Hypothalamus (tissue), 51 donors: ENCODE measurements around the gene TNFAIP3.
A peak's percentile ranks its signal among the peaks of the same experiment; 100 is the strongest.

Experiments used
- DNase-seq, 51 donors: peaks; one replicate each; lab custom pipeline; 2025; lab: John Stamatoyannopoulos, UW

The TNFAIP3 gene

GRCh38 chr6:137917551-137918325, 50.7 kb downstream of the TNFAIP3 start:
- DNase-seq, result no peak

- DNase-seq, result no peak
These were observed 52.4 kb downstream of the TNFAIP3 start for GRCh38 chr6:137919502-137919823.

- DNase-seq, result no peak
These were observed 53.0 kb downstream of the TNFAIP3 start for GRCh38 chr6:137919837-137920730.

- no peak for DNase-seq
These were observed 54.8 kb downstream of the TNFAIP3 start for GRCh38 chr6:137921823-137922222.

GRCh38 chr6:137923866-137924653, 57.0 kb downstream of the TNFAIP3 start:
- DNase-seq, result no peak

- no peak for DNase-seq
These were observed 58.2 kb downstream of the TNFAIP3 start for GRCh38 chr6:137925141-137925698.

GRCh38 chr6:137926207-137926731, 59.2 kb downstream of the TNFAIP3 start:
- no peak for DNase-seq

- no peak for DNase-seq
These were observed 59.9 kb downstream of the TNFAIP3 start for GRCh38 chr6:137926985-137927384.

- DNase-seq, result peak in 2 of 51 donors; percentile 9 to 15
These were observed 60.7 kb downstream of the TNFAIP3 start for GRCh38 chr6:137927777-137928218.

- DNase-seq, result peak in 17 of 51 donors; percentile 3 to 49 (median 20)
These were observed 61.2 kb downstream of the TNFAIP3 start for GRCh38 chr6:137928286-137928685.

- no peak for DNase-seq
These were observed 64.9 kb downstream of the TNFAIP3 start for GRCh38 chr6:137931849-137932465.
